ENCODE results near the gene PRR14.

DNA sequence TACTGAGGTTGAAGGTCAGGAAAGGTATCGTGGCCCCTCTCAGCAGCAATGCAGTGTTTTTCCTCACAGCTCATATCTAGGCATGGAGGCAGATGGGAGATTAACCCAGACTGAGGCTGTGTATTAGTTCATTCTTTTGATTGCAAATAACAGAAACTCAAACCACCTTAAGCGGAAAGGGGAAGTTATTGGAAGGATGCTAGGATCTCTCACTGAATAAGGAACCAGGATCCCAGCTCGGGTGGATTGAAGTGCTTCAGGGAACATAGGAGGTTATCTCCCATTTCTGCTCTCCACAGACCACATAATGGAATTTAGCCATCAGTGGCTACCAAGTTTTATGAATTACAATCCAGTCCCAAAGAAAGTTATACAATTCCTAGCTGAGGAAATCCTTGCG is 48.8 kb upstream of the PRR14 start:
- TF ChIP-seq, protein P1, sequence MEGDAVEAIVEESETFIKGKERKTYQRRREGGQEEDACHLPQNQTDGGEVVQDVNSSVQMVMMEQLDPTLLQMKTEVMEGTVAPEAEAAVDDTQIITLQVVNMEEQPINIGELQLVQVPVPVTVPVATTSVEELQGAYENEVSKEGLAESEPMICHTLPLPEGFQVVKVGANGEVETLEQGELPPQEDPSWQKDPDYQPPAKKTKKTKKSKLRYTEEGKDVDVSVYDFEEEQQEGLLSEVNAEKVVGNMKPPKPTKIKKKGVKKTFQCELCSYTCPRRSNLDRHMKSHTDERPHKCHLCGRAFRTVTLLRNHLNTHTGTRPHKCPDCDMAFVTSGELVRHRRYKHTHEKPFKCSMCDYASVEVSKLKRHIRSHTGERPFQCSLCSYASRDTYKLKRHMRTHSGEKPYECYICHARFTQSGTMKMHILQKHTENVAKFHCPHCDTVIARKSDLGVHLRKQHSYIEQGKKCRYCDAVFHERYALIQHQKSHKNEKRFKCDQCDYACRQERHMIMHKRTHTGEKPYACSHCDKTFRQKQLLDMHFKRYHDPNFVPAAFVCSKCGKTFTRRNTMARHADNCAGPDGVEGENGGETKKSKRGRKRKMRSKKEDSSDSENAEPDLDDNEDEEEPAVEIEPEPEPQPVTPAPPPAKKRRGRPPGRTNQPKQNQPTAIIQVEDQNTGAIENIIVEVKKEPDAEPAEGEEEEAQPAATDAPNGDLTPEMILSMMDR (IDR thresholded peaks at IDR 0.05; ENCODE audit: control extremely low read depth in 1 of 3, insufficient read depth in 1 of 3, low read depth in 1 of 3, low read length in 3 of 3), result no peak
- no peak for TF ChIP-seq POLR2AphosphoS5 (IDR thresholded peaks at IDR 0.05; ENCODE audit: low read depth, low read length)
- TF ChIP-seq NRF1 (IDR thresholded peaks at IDR 0.05; ENCODE audit: low read depth, low read length), result no peak
- TF ChIP-seq JUN (IDR thresholded peaks at IDR 0.05; ENCODE audit: low read depth, low read length), result no peak
- 0 out of 3 replicates have a peak, but pooled peaks of 1 of the 2 experiments have one; percentile 20 for TF ChIP-seq POLR2A (IDR thresholded peaks at IDR 0.05; ENCODE audit: control extremely low read depth in 1 of 2, low read depth in 2 of 2, low read length in 2 of 2)
- no peak for TF ChIP-seq EZH2 (IDR thresholded peaks at IDR 0.05; ENCODE audit: low read depth, low read length, severe bottlenecking)
- TF ChIP-seq SP4 (IDR thresholded peaks at IDR 0.05; ENCODE audit: low read length), result no peak
- TF ChIP-seq FOSL1 (IDR thresholded peaks at IDR 0.05; ENCODE audit: insufficient read depth, low read depth, low read length), result no peak
- no peak for TF ChIP-seq SIN3A (conservative IDR thresholded peaks at IDR 0.05 in 1 of 2, IDR thresholded peaks at IDR 0.05 in 1 of 2; ENCODE audit: low read depth in 1 of 2, low read length in 2 of 2)
- TF ChIP-seq GABPA (IDR thresholded peaks at IDR 0.05; ENCODE audit: borderline replicate concordance, insufficient read depth, low read length), result no peak
- no peak for TF ChIP-seq EP300 (IDR thresholded peaks at IDR 0.05; ENCODE audit: borderline replicate concordance in 1 of 2, low read depth in 2 of 2, low read length in 2 of 2)
- no peak for TF ChIP-seq YY1 (IDR thresholded peaks at IDR 0.05; ENCODE audit: low read depth, low read length)

All from H1 (cell line).